Progenitor cell of endocrine pancreas (in vitro differentiated cells): ENCODE data around the gene SPRED2. TPM values are rescaled to one million over a fixed set of nuclear protein-coding genes. Genes with fewer than 3 reads are reported as not detected.

Experiments
- DNase-seq: peaks from one replicate; pipeline ENCODE4 v3.0.0; 2021; ENCODE audit warnings: low spot score; ENCODE audit not compliant: unreplicated experiment
- H3K27ac Mint-ChIP-seq: 2 replicates; pipeline ENCODE4 v1.8.0; 2021; ENCODE audit warnings: mild to moderate bottlenecking, moderate library complexity, mixed read lengths
- H3K27me3 Mint-ChIP-seq: 2 replicates; pipeline ENCODE4 v1.8.0; 2021; ENCODE audit warnings: mixed read lengths
- H3K36me3 Mint-ChIP-seq: 2 replicates; pipeline ENCODE4 v1.8.0; 2022; ENCODE audit warnings: mixed read lengths; ENCODE audit not compliant: insufficient read depth
- H3K4me1 Mint-ChIP-seq: 2 replicates; pipeline ENCODE4 v1.8.0; 2021; ENCODE audit warnings: low read depth, mixed read lengths
- H3K4me3 Mint-ChIP-seq: 2 replicates; pipeline ENCODE4 v1.8.0; 2021; ENCODE audit warnings: low read depth, mild to moderate bottlenecking, moderate library complexity, mixed read lengths
- H3K9me3 Mint-ChIP-seq: 2 replicates; pipeline ENCODE4 v1.8.0; 2021; ENCODE audit warnings: low read depth, mixed read lengths
- CTCF ChIP-seq: fragments of 200-600 bp; sonication (generic); IDR thresholded peaks from one replicate; pipeline ENCODE4 v1.5.0; 2021; ENCODE audit warnings: antibody characterized with exemption, mild to moderate bottlenecking; ENCODE audit not compliant: unreplicated experiment
- total RNA-seq: library from RNA; stranded (reverse); gene quantifications from 2 replicates; pipeline ENCODE4 v1.2.1, GENCODE V29; 2021

SPRED2 gene
- total RNA-seq, 1 donor from 2014 or later: 38.6 TPM

- DNase-seq: no peak
- no peak overlapping the region for H3K4me3 Mint-ChIP-seq
- H3K4me1 Mint-ChIP-seq: no peaks in the 10 kb centered on the region
- H3K27ac Mint-ChIP-seq: no peak overlapping the region
- TF ChIP-seq CTCF: no peak
- H3K36me3 Mint-ChIP-seq: peaks cover 9% of the 10 kb centered on the region
- no peaks in the 10 kb centered on the region for H3K9me3 Mint-ChIP-seq
- no peaks in the 10 kb centered on the region for H3K27me3 Mint-ChIP-seq
Measured at GRCh38 chr2:65263262-65263661, 169.1 kb downstream of the SPRED2 start.

- Mint-ChIP-seq H3K36me3 (peaks cover 17% of the 10 kb centered on the region), H3K27me3 (no peaks in the 10 kb centered on the region), H3K4me3 (no peak overlapping the region), H3K27ac (peak overlapping the region; percentile 37), H3K9me3 (no peaks in the 10 kb centered on the region), H3K4me1 (no peaks in the 10 kb centered on the region)
- TF ChIP-seq CTCF: no peak
- DNase-seq: no peak
Measured at GRCh38 chr2:65261676-65262075, 170.7 kb downstream of the SPRED2 start.

Other genes starting within 250 kb of the SPRED2 start
- 188 and 193 TPM in 2 replicates for gene ACTR2, start 204.8 kb downstream of the SPRED2 start, total RNA-seq